Measurements from ENCODE around the gene SPOCK3. TPM values are rescaled to one million over a fixed set of nuclear protein-coding genes. Genes with fewer than 3 reads are reported as not detected.

SPOCK3 gene
- total RNA-seq, 1 donor from 2014 or later = not detected

- intact Hi-C loops (cut with micrococcal nuclease) = no loop called here
These were observed 546.5 kb downstream of the SPOCK3 start for GRCh38 chr4:166687828-166688227.
